Cerebellar cortex (tissue), 1 donor: Measurements from ENCODE around the gene LAMA5.

ENCODE experiments used
- DNase-seq: peaks from one replicate; pipeline ENCODE4 v3.0.0-alpha.2; 2015; ENCODE audit warnings: low spot score

Gene LAMA5

DNA sequence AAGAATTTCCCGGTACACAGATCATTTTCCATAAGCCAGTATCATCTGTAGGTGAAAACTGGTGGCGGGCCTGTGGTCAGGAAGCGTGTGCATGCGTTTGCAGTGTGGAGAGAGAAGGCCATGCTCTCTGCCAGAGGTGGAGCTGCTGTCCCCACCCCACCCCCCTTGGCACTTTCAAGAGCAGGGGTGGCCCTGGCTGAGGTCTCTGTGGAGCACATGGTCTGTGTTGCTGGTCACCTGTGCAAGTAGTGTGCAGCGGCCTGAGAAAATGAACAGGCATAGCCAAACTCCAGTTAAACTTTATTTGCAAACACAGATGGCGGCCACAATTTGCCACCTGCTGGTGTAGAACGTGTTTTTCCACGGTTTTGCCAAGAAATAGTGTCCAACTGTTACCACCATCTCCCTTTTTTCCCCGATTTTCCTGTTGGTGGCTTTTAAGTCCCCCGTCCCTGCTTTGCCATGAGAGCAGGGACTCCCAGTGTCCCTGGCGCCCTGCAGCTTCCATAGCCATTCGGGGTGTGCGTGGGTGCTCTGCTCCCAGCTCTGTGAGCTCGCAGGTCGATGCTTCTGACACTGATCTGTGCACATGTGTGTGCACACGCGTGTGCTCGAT, 61.9 kb downstream of the LAMA5 start:
- no peak for DNase-seq

DNA sequence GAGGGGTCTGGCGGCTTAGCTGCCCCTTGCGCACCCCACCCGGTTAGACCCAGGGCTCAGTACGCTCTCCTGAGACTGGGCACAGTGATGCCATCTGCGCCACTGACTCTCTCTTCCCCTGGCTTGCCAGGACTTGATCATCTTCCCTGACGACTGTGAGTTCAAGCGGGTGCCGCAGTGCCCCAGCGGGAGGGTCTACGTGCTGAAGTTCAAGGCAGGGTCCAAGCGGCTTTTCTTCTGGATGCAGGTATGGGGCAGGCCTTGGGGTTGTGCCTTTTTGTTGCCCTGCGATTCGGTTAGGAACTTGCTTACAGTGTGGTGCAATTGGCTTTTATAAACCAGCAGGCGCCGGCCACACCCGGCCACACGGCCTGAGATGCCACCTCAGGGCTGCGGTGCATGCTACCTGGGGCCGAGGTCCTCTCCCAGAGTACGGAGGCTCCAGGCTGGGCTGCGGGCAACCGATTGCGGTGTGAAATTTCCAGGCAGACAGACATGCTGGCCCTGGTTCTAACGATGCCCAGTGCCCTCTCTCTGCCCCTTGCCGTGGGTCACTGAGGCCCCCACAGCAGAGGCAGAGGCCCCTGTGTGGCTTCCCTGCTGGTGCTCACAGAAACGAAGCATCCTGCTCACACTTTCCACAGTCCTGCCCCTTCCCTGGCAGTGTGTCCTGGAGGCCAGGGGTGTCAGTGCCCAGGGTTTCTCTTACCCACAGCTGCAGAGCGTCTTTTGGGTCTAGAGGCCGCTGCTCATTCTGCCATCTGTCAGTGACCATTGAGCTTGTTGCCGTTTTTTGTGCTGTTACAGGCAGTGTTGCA, 62.6 kb downstream of the LAMA5 start:
- no peak for DNase-seq

DNA sequence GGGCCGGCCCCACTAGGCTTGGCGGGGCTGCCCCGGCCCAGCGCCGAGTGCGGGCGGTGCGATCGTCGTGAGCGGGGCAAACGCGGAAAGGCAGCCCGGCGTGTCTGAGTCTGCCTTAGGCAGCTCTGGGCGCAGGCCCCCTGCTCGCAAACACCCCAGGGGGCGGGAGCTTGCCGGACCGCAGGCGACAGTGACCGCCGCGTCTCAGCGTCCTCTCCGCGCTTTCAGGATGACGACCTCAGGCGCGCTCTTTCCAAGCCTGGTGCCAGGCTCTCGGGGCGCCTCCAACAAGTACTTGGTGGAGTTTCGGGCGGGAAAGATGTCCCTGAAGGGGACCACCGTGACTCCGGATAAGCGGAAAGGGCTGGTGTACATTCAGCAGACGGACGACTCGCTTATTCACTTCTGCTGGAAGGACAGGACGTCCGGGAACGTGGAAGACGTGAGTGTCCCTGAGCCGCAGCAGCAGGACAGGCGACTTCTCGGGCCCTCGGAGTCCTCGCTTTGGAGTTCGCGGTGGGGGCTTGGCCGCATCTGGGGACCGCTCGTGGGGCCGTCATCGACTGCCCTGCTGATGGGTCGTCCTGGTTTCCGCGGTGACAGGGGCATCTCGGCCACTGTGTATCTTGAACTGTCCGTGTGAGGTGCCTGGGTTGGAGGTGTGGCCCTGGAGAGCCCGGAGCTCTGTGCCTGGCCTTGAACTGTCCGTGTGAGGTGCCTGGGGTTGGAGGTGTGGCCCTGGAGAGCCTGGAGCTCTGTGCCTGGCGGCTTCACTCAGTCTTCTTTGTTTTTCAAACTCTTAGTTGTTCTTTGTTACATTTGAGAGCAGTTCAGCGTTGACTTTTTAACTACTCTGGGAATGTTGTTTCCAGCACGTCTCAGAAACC, 63.5 kb downstream of the LAMA5 start:
- no peak for DNase-seq

DNA sequence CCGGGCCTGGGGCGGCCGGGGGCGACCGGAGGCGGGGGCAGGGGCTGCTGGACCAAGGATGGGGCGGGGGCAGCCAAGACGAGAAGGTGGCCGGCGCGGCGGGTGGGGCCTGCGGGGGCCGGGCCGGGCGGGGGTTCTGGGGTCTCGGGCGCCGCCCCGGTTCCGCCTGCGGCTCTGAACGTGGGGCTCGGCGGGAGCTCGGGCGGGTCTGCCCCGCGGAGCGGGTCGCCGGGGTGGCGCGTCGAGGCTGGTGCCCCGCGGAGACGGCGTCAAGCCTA, 64.1 kb downstream of the LAMA5 start:
- DNase-seq = no peak

DNA sequence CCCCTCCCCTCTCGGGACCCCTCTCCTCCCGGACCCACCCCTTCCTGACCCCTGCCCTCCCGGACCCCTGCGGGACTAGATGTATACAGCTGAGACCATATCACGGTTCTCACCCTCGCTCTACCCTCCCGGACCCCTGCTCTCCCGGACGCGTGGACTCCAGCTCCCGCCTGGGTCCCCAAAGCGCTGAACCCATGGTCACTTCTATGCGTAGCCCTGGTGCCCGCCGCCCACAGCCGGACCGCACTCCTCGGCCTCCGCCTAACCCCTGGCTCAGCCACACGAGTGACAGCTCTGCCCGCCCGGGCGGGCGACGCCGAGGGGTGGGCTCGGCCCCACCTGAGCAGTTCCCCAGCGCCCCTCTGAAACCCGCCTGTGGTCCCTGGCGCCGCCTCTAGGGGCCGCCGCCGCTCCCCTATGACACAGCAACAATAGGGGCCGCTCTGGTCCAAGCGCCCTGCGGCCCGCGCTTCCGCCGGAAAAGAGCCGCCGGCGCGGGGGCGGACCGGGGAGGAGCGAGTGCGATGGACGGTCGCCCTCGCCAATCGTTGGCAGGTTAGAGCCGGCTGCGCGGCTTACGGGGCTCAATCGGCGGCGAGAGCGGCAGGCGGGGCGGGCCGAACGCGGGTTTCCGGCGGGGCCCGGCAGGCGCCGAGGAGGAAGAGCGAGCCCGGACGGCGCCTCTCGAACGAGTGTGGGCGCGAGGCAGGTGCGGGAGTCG, 64.6 kb downstream of the LAMA5 start, which contains the start of gene ADRM1:
TSS of gene ADRM1 (plus strand) at position 657 of the 721 bp plus-strand sequence. CDS start 572 bp downstream, outside the sequence.
- peak; percentile 95 for DNase-seq

DNA sequence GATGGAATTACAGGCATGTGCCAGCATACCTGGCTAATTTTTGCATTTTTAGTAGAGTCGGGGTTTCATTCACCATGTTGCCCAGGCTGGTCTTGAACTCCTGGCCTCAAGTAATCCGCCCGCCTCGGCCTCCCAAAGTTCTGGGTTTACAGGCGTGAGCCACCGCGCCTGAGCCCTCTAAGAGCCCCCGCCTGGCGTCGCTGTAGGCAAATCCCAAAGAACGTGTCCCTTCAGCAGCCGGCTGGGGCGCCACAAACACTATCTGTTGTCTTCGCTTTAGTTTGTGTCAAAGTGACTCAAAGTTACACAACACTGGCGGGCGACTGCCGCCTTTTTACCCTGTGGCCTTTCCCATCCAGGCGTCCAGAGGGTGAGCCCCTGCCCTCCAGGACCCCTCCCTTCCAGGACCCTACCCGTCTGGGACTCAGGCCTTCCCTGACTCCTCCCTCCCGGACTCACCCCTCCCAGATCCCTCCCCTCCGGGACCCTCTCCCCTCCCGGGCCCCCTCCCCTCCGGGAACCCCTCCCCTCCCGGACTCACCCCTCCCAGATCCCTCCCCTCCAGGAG, 65.3 kb downstream of the LAMA5 start:
- peak; percentile 95 for DNase-seq

DNA sequence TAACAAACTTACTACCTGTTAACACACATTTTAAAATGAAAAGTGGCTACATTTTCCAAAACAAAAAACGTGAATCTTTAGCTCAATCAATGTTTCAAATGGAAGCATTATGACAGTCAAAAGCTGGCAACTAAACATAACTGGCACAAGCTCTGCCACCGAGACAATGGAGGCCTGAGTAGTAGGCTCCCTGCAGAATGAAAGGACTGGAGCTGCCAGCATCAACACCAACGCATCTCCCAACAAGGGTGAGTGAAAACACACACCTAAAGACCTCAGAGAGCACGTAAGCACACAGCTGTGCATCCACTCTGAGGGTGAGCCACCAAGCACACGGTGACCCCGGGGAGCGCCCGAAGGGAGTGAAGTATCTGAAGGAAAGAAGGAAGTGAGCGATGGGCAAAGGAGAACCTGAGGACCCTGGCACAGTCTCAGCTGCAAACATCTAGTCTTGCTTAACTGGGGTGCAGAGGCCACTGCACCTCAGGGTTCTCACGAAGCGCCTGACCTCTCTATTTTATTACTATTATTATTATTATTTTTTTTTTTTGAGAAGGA, 65.9 kb downstream of the LAMA5 start:
- DNase-seq = no peak

DNA sequence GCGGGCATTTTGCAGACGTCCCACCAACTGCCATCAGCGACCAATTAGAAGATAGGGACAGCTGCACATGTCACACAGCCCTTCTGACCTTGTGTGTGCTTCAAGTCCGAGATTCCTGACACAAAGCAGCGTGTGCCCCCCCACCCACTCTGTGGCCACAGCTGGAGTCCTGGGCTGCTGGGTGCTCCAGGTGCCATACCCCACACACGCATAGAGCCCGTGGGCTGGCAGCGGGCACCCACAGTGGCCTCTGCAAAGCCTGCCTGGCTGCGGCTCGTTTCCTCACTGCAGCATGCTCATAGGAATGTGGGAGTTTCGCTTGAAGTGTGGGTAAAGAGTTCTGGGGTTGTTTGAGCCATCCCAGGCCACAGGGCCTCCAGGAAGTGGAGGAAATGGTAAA, 66.8 kb downstream of the LAMA5 start:
- no peak for DNase-seq

DNA sequence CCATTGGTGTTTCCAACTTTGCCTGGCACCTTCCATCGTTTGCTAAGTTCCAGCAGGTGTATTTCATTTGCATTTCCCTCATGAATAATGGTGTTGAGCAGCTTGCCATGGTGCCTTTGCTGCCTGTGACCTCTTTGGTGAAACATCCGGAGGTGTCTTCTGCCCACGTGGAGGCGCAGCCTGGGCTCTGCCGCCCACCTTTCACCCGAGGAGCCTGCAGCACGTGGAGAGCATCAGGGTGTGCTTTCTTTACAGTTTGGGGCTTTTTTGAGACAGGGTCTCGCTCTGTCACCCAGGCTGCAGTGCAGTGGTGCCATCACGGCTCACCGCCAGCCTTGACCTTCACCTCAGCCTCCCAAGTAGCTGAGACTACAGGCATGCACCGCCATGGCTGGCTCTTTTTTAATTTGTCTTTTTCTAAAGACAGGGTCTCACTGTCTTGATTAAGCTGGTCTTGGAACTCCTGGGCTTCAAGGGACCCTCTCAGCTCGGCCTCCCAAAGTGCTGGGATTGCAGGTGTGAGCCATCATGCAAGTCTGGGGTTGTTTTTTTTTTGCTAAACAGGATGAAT, 67.4 kb downstream of the LAMA5 start:
- no peak for DNase-seq

DNA sequence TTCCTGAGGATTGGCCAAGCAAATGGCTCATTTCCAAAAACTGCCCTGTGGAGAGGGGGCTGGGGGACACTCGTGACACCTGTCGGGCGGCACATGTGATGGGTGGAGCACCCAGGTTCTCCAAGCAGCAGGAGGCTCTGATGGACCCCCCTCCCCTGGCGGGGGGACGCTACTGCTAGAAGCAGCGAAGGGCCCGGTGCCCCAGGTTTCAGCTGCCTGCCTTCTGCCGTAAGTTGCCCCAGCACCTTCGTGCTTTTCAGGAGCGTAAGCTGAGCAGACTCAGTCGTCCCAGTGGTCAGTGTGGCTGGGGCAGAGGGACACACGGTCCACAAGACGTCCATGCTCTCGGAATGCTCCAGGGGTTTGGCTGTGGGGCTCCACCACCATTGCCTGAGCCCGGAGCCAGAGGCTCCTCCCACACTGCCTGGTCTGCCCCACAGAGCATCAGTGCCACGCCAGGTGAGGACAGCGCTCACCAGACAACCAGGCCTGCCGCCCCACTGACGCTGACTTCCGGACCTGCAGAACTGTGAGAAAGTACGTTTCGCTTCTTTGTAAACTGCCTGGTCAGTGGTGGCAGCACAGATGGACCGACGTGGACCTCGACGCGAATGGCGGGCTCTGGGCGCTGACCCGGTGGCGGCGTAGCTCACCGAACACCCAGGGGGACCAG, 68.4 kb downstream of the LAMA5 start:
- DNase-seq = no peak

DNA sequence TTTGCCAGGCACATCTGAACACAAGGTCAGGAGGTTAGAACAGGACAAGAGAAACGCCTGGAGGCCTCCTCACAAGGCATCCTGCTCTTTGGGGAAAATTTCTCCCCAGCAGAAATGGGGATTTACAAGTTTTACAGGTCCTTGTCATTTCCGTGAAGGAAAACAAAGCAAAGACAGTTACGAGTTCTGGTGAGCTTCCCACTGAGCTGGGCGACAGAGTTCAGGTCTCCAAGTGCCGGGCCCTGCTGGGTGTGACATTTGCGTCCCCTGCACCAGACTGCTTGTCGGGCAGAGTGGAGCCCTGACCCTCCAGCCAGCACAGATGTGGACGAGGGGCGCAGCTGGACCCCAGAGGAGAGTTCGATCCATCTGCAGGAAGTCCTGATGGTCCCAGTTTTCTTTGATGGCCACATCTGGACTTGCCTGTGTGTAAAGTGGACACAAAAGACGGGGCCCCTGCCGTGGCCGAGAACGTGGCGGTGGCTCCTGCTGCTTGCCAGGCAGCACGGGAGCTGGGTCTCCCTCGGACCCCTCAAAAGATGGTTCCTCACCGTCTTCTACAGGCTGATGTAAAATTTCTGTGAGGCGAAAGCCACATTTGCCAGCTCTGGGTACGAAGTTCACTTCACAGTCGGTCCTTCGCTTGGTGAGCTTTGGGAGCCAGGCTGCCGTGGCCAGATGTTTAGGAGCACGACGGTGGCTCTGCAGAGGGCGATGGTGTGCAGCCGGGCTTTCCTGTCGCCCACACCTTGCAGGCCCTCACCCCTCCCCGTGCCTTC, 69.5 kb downstream of the LAMA5 start:
- DNase-seq = no peak

DNA sequence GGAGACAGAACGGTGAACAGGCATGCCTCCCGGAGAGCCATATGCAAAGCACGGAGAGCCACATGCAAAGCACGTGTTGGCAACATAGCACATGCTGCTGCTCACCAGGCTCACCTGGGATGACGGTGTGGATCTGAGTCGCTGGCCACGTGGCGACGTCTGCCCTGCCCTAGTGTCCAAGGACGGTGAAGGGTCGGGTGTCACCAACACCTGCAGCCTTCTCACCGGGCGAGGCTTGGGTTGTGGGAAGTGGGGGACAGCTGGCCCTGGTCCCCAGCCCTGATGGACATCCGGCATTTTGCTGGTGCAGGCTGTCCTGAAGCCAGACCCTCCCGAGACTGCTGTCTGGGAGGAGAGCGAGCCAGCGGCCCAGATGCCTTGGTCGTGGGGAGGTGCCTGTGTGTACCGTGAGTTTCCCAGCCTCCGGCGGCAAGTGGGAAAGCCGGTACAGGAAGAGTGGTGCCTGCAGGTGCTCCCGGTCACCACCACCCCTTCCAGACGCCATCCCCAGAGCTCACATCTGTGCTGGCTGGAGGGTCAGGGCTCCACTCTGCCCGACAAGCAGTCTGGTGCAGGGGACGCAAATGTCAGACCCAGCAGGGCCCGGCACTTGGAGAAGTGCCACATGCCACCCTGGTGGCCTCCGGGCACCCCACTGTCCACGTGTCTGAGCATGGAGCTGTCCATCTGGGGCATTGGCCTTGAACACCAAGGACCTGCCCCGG, 70.2 kb downstream of the LAMA5 start:
- DNase-seq = no peak

DNA sequence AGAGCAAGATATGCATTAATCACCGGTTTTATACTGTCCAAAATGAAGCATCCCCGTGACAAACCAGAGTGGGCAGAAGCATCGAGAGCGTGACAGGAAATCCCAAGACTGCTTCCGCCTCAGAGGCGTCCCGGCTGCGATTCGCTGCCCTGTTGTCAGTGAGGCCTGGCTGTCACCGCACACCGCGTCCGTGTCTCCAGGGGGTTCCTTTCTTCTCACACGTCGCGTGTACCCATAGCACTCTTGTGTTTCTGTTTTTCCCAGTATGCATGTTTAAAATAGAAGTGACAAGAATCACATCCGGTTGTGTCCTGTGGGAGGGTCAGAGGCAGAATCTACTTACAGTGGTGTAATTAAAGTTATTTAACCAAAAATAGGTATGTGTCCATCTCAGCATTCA, 72.6 kb downstream of the LAMA5 start:
- no peak for DNase-seq

DNA sequence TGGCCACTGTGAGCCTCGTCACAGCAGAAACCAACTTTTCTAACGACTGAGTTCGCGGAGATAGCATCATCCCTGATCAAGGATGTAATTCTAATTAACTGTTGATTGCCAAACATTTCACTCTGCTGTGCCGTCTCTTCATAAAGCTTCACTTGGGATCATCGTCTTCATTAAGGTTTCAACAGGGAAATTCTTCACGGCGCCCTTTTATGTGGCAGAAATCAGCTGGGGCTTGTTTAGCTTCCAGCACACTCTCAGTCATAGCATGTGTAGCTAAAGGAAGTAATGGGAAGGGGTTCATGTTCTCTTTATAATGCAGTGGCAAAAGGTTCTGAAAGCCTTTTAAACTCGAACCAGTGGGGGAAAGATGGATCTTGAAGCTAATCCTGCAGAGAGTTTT, 73.2 kb downstream of the LAMA5 start:
- no peak for DNase-seq

DNA sequence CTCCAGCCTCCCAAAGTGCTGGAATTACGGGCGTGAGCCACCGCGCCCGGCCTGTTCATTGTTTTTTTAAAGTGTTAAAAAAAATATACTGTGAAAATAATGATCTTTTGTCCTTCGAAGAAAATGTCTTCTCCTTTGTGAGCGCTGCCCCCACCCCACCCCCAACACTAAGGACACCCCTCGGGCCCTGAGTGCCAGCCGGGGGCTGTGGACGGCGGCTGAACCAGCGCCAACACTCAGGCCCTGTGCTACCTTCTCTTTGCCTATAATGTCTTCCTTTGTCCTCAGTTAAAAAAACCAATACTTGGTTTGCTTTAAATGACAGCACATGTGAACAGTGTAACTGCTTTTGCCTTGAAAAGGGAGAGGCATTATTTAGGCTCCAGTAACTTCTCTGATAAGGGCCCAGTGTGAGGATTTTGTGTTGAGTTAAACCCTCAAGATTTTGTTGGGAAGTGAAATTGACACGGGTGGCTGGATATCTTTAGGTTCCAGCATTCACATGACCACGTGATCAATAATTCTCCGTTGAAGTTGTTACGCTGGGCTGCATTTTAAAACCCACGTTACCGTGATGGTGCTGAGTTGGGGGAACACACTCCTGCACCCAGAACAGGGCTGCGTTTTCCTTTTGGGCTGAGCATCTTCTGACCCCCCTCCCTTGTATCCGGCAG, 73.9 kb downstream of the LAMA5 start:
- no peak for DNase-seq

DNA sequence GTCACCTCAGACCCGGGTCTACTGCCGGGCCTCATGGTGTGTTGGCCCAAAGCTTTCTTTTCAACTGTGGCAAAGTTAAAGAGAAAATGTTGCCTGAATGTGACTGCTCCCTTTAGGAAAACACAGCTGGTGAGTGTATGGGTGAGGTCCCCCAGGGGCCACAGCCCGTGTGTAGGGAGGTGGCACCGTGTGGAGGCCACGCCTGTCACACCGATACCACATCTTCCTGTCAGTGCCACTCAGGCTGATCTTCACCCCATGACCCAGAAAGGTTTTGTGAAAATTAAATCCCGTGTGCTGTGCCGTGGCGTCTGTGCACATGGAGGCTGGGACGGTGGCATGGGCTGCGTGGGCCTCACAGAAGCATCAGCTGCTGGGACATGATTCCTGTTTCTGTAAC, 75.0 kb downstream of the LAMA5 start:
- no peak for DNase-seq

DNA sequence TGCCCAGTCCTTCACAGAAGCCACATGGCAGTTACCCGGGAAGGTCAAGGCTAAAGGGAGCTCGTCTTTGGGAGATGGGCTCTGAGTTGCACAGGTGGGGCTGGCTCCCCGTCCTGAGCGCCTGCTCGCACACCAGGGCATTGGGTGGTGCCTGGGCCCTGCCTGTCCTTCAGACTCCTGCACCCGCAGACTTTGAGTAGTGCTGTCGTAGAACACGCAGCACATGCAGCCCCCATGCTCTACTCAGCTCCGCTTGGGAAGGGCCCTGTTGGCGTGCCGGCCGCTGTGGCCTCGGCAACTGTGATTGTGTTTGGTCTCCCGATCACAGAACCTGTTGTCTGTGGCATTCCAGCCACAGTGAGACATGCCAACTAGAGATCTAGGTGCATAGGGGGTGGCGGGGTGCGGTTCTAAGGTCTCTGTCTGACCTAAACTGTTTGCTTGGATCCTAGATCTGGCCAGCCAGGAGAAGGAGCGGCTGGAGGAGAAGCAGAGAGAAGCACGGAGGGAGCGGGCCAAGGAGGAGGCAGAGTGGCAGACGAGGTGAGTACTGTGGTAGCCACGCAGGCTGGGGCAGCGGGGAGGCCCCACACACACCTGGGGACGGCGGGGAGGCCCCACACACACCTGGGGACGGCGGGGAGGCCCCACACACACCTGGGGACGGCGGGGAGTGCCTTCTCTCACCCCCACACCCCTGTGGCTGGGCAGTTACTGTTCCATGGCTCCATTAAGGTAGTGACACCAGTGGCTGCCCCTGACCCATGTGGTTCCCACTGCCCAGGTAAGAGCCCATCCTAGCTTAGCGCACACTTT, 75.7 kb downstream of the LAMA5 start:
- DNase-seq = no peak

DNA sequence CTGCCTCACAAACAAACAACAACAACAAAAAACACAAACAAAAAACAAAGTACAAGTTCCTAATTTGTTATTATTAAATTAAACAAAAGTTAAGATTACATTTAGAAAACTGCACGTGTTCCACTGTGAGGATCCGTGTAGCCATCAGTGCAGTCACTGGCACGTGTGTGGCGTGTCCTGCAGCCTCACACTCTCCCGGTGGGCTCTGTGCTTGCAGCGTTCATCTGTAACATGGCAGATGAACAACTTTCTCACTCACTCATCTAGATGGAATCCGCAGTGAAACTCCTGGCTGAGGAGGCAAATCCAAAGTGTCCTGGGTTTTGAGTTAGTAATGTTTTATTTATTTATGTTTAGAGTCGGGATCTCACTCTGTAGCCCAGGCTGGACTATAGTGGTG, 77.2 kb downstream of the LAMA5 start:
- no peak for DNase-seq
